Inflammatory macrophage treated with lipopolysaccharide for 4 hours (primary cell): Measurements from ENCODE around the gene MLXIP.

ENCODE experiments used
- DNase-seq: peaks from one replicate; pipeline ENCODE4 v3.0.0-alpha.2; 2020

MLXIP gene

GRCh38 chr12:122079532-122080081 is 1.1 kb downstream of the MLXIP start:
- peak; percentile 61 for DNase-seq

GRCh38 chr12:122080149-122081082 is 1.9 kb downstream of the MLXIP start:
- DNase-seq: peak; percentile 84

GRCh38 chr12:122081083-122081696 is 2.6 kb downstream of the MLXIP start:
- peak; percentile 55 for DNase-seq

- peak; percentile 74 for DNase-seq
Measured at GRCh38 chr12:122081697-122082221, 3.2 kb downstream of the MLXIP start.

- DNase-seq: no peak
Measured at GRCh38 chr12:122082621-122083356, 4.2 kb downstream of the MLXIP start.

GRCh38 chr12:122084857-122085405 is 6.4 kb downstream of the MLXIP start:
- DNase-seq: no peak

- no peak for DNase-seq
Measured at GRCh38 chr12:122085591-122085990, 7.0 kb downstream of the MLXIP start.

GRCh38 chr12:122086116-122086515 is 7.6 kb downstream of the MLXIP start:
- no peak for DNase-seq

- no peak for DNase-seq
Measured at GRCh38 chr12:122086641-122087285, 8.2 kb downstream of the MLXIP start.

- no peak for DNase-seq
Measured at GRCh38 chr12:122087431-122088178, 9.0 kb downstream of the MLXIP start.

- no peak for DNase-seq
Measured at GRCh38 chr12:122088179-122088810, 9.7 kb downstream of the MLXIP start.

- DNase-seq: no peak
Measured at GRCh38 chr12:122089077-122089476, 10.5 kb downstream of the MLXIP start.

GRCh38 chr12:122090759-122091515 is 12.4 kb downstream of the MLXIP start:
- DNase-seq: peak; percentile 45

GRCh38 chr12:122093098-122093883 is 14.7 kb downstream of the MLXIP start:
- DNase-seq: no peak

- DNase-seq: no peak
Measured at GRCh38 chr12:122094137-122094734, 15.7 kb downstream of the MLXIP start.

- no peak for DNase-seq
Measured at GRCh38 chr12:122094735-122095631, 16.4 kb downstream of the MLXIP start.

- no peak for DNase-seq
Measured at GRCh38 chr12:122096014-122096413, 17.5 kb downstream of the MLXIP start.
